Stomach (tissue), 9 donors: ENCODE results near the gene COL21A1. TPM values are rescaled to one million over a fixed set of nuclear protein-coding genes. Genes with fewer than 3 reads are reported as not detected.

ENCODE experiments used
- DNase-seq, 2 donors: peaks; one replicate each; pipeline versions ENCODE4 v3.0.0 to v3.0.0-alpha.2; 2013 to 2019
- H3K27ac ChIP-seq, 5 donors: fragments of 200-600 bp in 4 of 5; sonication (generic) in 4 of 5; one replicate each; pipeline ENCODE4 v1.5.1; 2013 to 2019; ENCODE audit warnings: mild to moderate bottlenecking in 1 of 5, moderate library complexity in 1 of 5
- H3K27me3 ChIP-seq, 3 donors: fragments of 200-600 bp; sonication (generic); one replicate each; pipeline ENCODE4 v1.5.1; 2017 to 2019; ENCODE audit warnings: mixed run types in 1 of 3
- H3K36me3 ChIP-seq, 4 donors: fragments of 200-600 bp; sonication (generic); 1 replicate in 3 of 4; 2 replicates in 1 of 4; pipeline ENCODE4 v1.5.1; 2016 to 2019
- H3K4me1 ChIP-seq, 4 donors: fragments of 200-600 bp; sonication (generic); one replicate each; pipeline ENCODE4 v1.5.1; 2016 to 2019
- H3K4me3 ChIP-seq, 4 donors: fragments of 200-600 bp; sonication (generic) in 3 of 4; one replicate each; pipeline ENCODE4 v1.5.1; 2016 to 2019; ENCODE audit warnings: mild to moderate bottlenecking in 1 of 4
- H3K9me3 ChIP-seq, 4 donors: fragments of 200-600 bp; sonication (generic); one replicate each; pipeline ENCODE4 v1.5.1; 2016 to 2019
- EP300 ChIP-seq: sonication (generic); formaldehyde crosslinking; IDR thresholded peaks from one replicate; pipeline ENCODE4 v1.6.1; 2017; ENCODE audit warnings: antibody characterized with exemption
- POLR2A ChIP-seq, 4 donors: fragments of 450-650 bp; IDR thresholded peaks; one replicate each; pipeline ENCODE4 v1.6.1; 2016; ENCODE audit warnings: antibody characterized with exemption in 4 of 4, control low read depth in 2 of 4, mild to moderate bottlenecking in 1 of 4, moderate library complexity in 1 of 4
- POLR2AphosphoS5 ChIP-seq, 3 donors: sonication (generic); formaldehyde crosslinking; IDR thresholded peaks; one replicate each; pipeline ENCODE4 v1.6.1; 2016; ENCODE audit warnings: antibody characterized with exemption in 3 of 3
- WGBS, 5 donors: extraction: QIAGEN DNeasy Blood & Tissue Kit in 3 of 5; methylation state at CpG; one replicate each; pipeline versions ENCODE4 v1.1.5 to v1.1.7; 2013 to 2018; 5-methylcytosine and 5-hydroxymethylcytosine counted together
- intact Hi-C: fragments of 100-400 bp; cut with DNase I; formaldehyde crosslinking; loops from one replicate; pipeline ENCODE4 v1.15.1; 2023; ENCODE audit warnings: low total_unique reads
- polyA plus RNA-seq, 3 donors: library from polyadenylated mRNA; stranded (reverse); fragments of 200-250 nt; gene quantifications; one replicate each; pipeline ENCODE4 v1.2.3, GENCODE V29; 2013
- total RNA-seq, 5 donors: library from RNA; depleted of rRNA; stranded (reverse); fragments of >200 nt; gene quantifications; one replicate each; pipeline versions ENCODE4 v1.1.0 to v1.2.3, GENCODE V29; 2014 to 2016
- TF ChIP-seq, protein P1 (sequence below), 7 experiments: fragments of 450-650 bp in 4 of 7; fragments of 200-600 bp in 3 of 7; sonication (generic) in 3 of 7; IDR thresholded peaks; one replicate each; pipeline ENCODE4 v1.5.1; 2016 to 2019; ENCODE audit warnings: antibody characterized with exemption in 7 of 7, control low read depth in 2 of 7, mild to moderate bottlenecking in 1 of 7
- donor health status: healthy with polysubstance abuse.
- donor health status: Bipolar disorder and iron deficiency.
- donor health status: healthy.

COL21A1 gene
- total and polyA plus RNA-seq, 8 donors: 0.31 to 69.4 (median 4.1) TPM; not detected in 1

DNA sequence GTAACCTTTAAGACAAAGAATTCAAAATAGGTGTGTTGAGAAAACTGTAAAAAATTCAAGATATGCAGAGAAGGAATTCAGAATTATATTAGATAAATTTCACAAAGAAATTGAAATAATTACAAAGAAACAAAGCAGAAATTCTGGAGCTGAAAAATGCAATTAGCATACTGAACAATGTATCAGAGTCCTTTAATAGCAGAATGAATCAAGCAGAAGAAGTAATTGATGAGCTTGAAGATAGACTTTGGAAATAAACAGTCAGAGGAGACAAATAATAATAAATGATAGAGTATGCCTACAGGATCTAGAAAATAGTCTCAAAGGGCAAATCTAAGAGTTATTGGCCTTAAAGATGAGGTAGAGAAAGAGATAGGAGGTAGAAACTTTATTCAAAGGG lies 131.7 kb downstream of the COL21A1 start:
- peaks cover 0 to 18% (median 5%) of the 10 kb centered on the region in 4 donors for H3K36me3 ChIP-seq
- intact Hi-C loops: no loop called here
- no peaks in the 10 kb centered on the region for H3K27me3 ChIP-seq

DNA sequence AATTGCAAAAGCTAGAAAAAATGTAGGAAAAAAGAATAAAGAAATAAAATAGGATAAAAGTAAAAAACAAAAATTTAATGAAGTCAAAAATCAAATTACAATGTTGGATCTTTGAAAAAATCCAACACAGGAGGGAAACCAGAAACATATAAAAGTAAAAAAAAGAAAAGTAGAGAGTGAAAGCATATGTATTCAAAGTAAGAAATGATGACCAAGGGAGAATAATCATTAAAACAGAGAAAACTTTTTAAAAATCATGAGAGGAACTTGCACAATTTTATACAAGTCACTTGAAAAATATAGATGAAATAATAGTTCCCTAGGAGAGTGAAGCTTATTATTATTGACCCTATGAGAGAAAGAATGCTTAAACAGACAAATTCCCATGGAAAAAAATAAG lies 138.2 kb downstream of the COL21A1 start:
- H3K4me3 ChIP-seq: no peak overlapping the region
- no peak for DNase-seq
- peaks cover 0 to 17% (median 6%) of the 10 kb centered on the region in 4 donors for H3K9me3 ChIP-seq
- H3K27ac ChIP-seq: no peak overlapping the region
- H3K27me3 ChIP-seq: no peaks in the 10 kb centered on the region
- TF ChIP-seq POLR2A (IDR thresholded peaks at IDR 0.05) (no peak), POLR2AphosphoS5 (IDR thresholded peaks at IDR 0.05) (no peak), EP300 (no peak)
- TF ChIP-seq, protein P1, sequence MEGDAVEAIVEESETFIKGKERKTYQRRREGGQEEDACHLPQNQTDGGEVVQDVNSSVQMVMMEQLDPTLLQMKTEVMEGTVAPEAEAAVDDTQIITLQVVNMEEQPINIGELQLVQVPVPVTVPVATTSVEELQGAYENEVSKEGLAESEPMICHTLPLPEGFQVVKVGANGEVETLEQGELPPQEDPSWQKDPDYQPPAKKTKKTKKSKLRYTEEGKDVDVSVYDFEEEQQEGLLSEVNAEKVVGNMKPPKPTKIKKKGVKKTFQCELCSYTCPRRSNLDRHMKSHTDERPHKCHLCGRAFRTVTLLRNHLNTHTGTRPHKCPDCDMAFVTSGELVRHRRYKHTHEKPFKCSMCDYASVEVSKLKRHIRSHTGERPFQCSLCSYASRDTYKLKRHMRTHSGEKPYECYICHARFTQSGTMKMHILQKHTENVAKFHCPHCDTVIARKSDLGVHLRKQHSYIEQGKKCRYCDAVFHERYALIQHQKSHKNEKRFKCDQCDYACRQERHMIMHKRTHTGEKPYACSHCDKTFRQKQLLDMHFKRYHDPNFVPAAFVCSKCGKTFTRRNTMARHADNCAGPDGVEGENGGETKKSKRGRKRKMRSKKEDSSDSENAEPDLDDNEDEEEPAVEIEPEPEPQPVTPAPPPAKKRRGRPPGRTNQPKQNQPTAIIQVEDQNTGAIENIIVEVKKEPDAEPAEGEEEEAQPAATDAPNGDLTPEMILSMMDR (IDR thresholded peaks at IDR 0.05): no peak
- H3K36me3 ChIP-seq: peaks cover 0 to 18% (median 4%) of the 10 kb centered on the region in 4 donors
- intact Hi-C loops: no loop called here
- no peaks in the 10 kb centered on the region for H3K4me1 ChIP-seq

More for the DNA sequence above, 131.7 kb downstream of the COL21A1 start:
- no peak overlapping the region for H3K27ac ChIP-seq
- no peak for DNase-seq
- H3K4me1 ChIP-seq: no peaks in the 10 kb centered on the region
- no peak overlapping the region for H3K4me3 ChIP-seq
- no peak for TF ChIP-seq POLR2A (IDR thresholded peaks at IDR 0.05)
- TF ChIP-seq POLR2AphosphoS5 (IDR thresholded peaks at IDR 0.05): no peak
- TF ChIP-seq, protein P1 (IDR thresholded peaks at IDR 0.05): no peak
- TF ChIP-seq EP300: no peak
- H3K9me3 ChIP-seq: peaks cover 0 to 27% (median 17%) of the 10 kb centered on the region in 4 donors

DNA sequence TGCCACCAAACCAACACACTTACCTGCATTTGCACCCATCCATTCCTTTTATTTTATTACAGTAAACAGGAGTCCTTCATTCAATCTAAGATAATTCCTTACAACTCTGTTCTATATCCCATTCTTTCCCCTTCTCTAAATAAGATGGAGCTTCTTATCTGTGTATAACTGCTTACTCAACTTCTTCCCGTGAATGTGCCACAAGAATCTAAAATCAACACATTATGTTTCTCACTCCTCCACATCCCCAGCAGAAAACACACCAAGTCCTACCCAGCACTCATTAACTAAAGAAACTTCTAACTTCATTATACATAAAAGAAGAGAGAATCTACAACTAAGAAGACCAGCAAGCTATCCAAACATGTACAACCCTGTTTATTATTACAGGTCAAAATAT lies 141.1 kb downstream of the COL21A1 start:
- peaks cover 0 to 6% (median 0%) of the 10 kb centered on the region in 4 donors for H3K9me3 ChIP-seq
- no peaks in the 10 kb centered on the region for H3K4me1 ChIP-seq
- intact Hi-C loops: no loop called here
- no peak overlapping the region for H3K4me3 ChIP-seq
- no peak overlapping the region for H3K27ac ChIP-seq
- no peak for TF ChIP-seq POLR2AphosphoS5 (IDR thresholded peaks at IDR 0.05)
- TF ChIP-seq POLR2A (IDR thresholded peaks at IDR 0.05): no peak
- TF ChIP-seq, protein P1 (IDR thresholded peaks at IDR 0.05): no peak
- no peak for TF ChIP-seq EP300
- WGBS, 5 donors: 29 to 61% (median 40%) methylated on average over 1 of the region's 1 CpG
- no peak for DNase-seq
- no peaks in the 10 kb centered on the region for H3K27me3 ChIP-seq
- no peaks in the 10 kb centered on the region for H3K36me3 ChIP-seq

DNA sequence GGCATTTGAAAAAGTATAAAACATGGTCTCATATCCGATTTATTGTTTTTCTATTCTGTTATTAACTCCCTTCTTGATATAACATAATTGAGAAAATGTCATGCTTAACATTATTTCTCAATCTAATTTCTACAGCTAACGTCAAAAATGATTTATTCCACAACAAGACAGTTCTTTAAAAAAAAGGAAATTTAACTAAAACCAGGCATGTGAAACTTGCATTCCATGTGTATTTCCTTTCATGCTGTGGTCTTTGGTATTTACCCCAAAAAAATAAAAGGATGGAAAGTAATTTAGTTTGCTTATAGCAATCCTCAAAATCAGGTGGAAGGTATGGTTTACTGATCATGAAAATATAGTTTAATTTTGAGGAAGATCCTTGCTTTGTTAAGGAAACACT lies 142.8 kb downstream of the COL21A1 start:
- no peak overlapping the region for H3K27ac ChIP-seq
- H3K9me3 ChIP-seq: no peaks in the 10 kb centered on the region
- H3K36me3 ChIP-seq: peaks cover 0 to 3% (median 0%) of the 10 kb centered on the region in 4 donors
- intact Hi-C loops: no loop called here
- TF ChIP-seq POLR2A (IDR thresholded peaks at IDR 0.05) (no peak), EP300 (no peak), POLR2AphosphoS5 (IDR thresholded peaks at IDR 0.05) (no peak)
- TF ChIP-seq, protein P1 (IDR thresholded peaks at IDR 0.05): no peak
- no peak overlapping the region for H3K4me3 ChIP-seq
- no peaks in the 10 kb centered on the region for H3K4me1 ChIP-seq
- no peaks in the 10 kb centered on the region for H3K27me3 ChIP-seq
- WGBS, 5 donors: 48 to 76% (median 66%) methylated on average over 2 of the region's 2 CpGs
- no peak for DNase-seq
